Kidney (tissue), 14 donors: ENCODE measurements around the gene INPP5D. TPM values are rescaled to one million over a fixed set of nuclear protein-coding genes. Genes with fewer than 3 reads are reported as not detected.

Experiments used
- DNase-seq, 5 donors: peaks; one replicate each; pipeline ENCODE4 v3.0.0-alpha.2; 2013 to 2020
- FAIRE-seq: peaks from 2 replicates; lab custom pipeline; 2012; peaks lifted over from hg19 to GRCh38; lab: Jason Lieb, UNC
- H3K27ac ChIP-seq, 2 donors: one replicate each; pipeline ENCODE4 v1.7.0; 2013; ENCODE audit warnings: low read depth in 2 of 2, low read length in 2 of 2, inconsistent platforms in 1 of 2
- H3K27me3 ChIP-seq: one replicate; pipeline ENCODE4 v1.7.1; 2013; ENCODE audit warnings: low read length, inconsistent platforms; ENCODE audit not compliant: control insufficient read depth, insufficient read depth
- H3K36me3 ChIP-seq, 3 donors: one replicate each; pipeline versions ENCODE4 v1.7.0 to v1.7.1; 2013; ENCODE audit warnings: low read length in 3 of 3, control low read depth in 1 of 3, inconsistent platforms in 1 of 3; ENCODE audit not compliant: insufficient read depth in 3 of 3, control insufficient read depth in 2 of 3
- H3K4me1 ChIP-seq, 3 donors: one replicate each; pipeline versions ENCODE4 v1.7.0 to v1.7.1; 2013; ENCODE audit warnings: low read length in 3 of 3, inconsistent platforms in 1 of 3, low read depth in 1 of 3; ENCODE audit not compliant: control insufficient read depth in 2 of 3, insufficient read depth in 2 of 3
- H3K4me3 ChIP-seq, 3 donors: one replicate each; pipeline versions ENCODE4 v1.7.0 to v1.8.1; 2013; ENCODE audit warnings: low read length in 3 of 3, control low read depth in 1 of 3, inconsistent platforms in 1 of 3
- H3K9ac ChIP-seq, 3 donors: one replicate each; pipeline versions ENCODE4 v1.7.0 to v1.7.1; 2013; ENCODE audit warnings: low read length in 3 of 3, control low read depth in 1 of 3, inconsistent platforms in 1 of 3
- H3K9me3 ChIP-seq, 3 donors: one replicate each; pipeline versions ENCODE4 v1.7.0 to v1.7.1; 2013; ENCODE audit warnings: low read length in 3 of 3, control low read depth in 1 of 3, inconsistent platforms in 1 of 3; ENCODE audit not compliant: control insufficient read depth in 2 of 3, insufficient read depth in 1 of 3
- CTCF ChIP-seq: IDR thresholded peaks from 3 replicates; pipeline ENCODE4 v1.5.1; 2012; ENCODE audit warnings: mild to moderate bottlenecking, moderate library complexity, borderline replicate concordance; ENCODE audit not compliant: insufficient read depth; ENCODE audit errors: extremely low read depth
- intact Hi-C: fragments of 100-400 bp; cut with DNase I; formaldehyde crosslinking; loops from one replicate; pipeline ENCODE4 v1.11.1; 2022
- polyA plus RNA-seq: library from polyadenylated mRNA; stranded (reverse); fragments of 350-450 nt; fragmentation: Illumina TruSeq; extraction: RNeasy Lipid Tissue Mini Kit (QIAGEN cat#74804); gene quantifications from one replicate; pipeline ENCODE4 v1.2.3, GENCODE V29; 2014; ENCODE audit warnings: low read depth, low replicate concordance; ENCODE audit not compliant: insufficient read depth
- total RNA-seq: library from RNA; stranded (reverse); fragmentation: NEBNext Ultra II Directional; extraction: Animal tissue kit (Norgen Biotek cat#: 25700); gene quantifications from one replicate; pipeline ENCODE4 v1.2.1, GENCODE V29; 2021
- donor health status: control.
- donor health status: control.
- donor health status: control.
- donor health status: control.
- donor health status: control.
- donor health status: DM: yes; HTN: yes; CAD: no.
- donor health status: Normal renal cell carcinoma (clear cell type).

The INPP5D gene
- total and polyA plus RNA-seq, 2 donors from 2014 or later = 2.6 to 29.6 TPM

GRCh38 chr2:233162770-233163169 lies 102.6 kb downstream of the INPP5D start:
- H3K9ac ChIP-seq = no peak overlapping the region
- no peak for TF ChIP-seq CTCF
- no peak overlapping the region for H3K27ac ChIP-seq
- H3K27me3 ChIP-seq = no peaks in the 10 kb centered on the region
- intact Hi-C loops = no loop called here
- H3K4me1 ChIP-seq = peaks cover 0 to 3% (median 0%) of the 10 kb centered on the region in 3 donors
- no peaks in the 10 kb centered on the region for H3K36me3 ChIP-seq
- DNase-seq (no peak), FAIRE-seq (no peak)
- no peak overlapping the region for H3K4me3 ChIP-seq
- no peaks in the 10 kb centered on the region for H3K9me3 ChIP-seq

GRCh38 chr2:233163486-233164103 lies 103.5 kb downstream of the INPP5D start:
- DNase-seq (peak in 3 of 5 donors; percentile 17 to 71 (median 21)), FAIRE-seq (no peak)
- H3K4me1 ChIP-seq = peaks cover 0 to 3% (median 0%) of the 10 kb centered on the region in 3 donors

GRCh38 chr2:233164128-233164635 lies 104.0 kb downstream of the INPP5D start:
- DNase-seq (no peak), FAIRE-seq (no peak)
- no peak overlapping the region for H3K27ac ChIP-seq
- peaks cover 0 to 3% (median 0%) of the 10 kb centered on the region in 3 donors for H3K4me1 ChIP-seq
- TF ChIP-seq CTCF = no peak
- H3K9ac ChIP-seq = no peak overlapping the region
- intact Hi-C loops = no loop called here
- H3K36me3 ChIP-seq = no peaks in the 10 kb centered on the region
- no peaks in the 10 kb centered on the region for H3K9me3 ChIP-seq
- H3K4me3 ChIP-seq = no peak overlapping the region
- no peaks in the 10 kb centered on the region for H3K27me3 ChIP-seq

More at GRCh38 chr2:233163486-233164103, 103.5 kb downstream of the INPP5D start:
- TF ChIP-seq CTCF = no peak
- H3K9ac ChIP-seq = no peak overlapping the region
- no peaks in the 10 kb centered on the region for H3K27me3 ChIP-seq
- no peak overlapping the region for H3K27ac ChIP-seq
- intact Hi-C loops = no loop called here
- H3K36me3 ChIP-seq = no peaks in the 10 kb centered on the region
- no peak overlapping the region for H3K4me3 ChIP-seq
- H3K9me3 ChIP-seq = no peaks in the 10 kb centered on the region

- intact Hi-C loops = no loop called here
- TF ChIP-seq CTCF = no peak
- no peak overlapping the region for H3K9ac ChIP-seq
- FAIRE-seq (no peak), DNase-seq (no peak)
- no peak overlapping the region for H3K27ac ChIP-seq
- H3K27me3 ChIP-seq = no peaks in the 10 kb centered on the region
- H3K4me1 ChIP-seq = peaks cover 0 to 3% (median 0%) of the 10 kb centered on the region in 3 donors
- H3K36me3 ChIP-seq = no peaks in the 10 kb centered on the region
- no peaks in the 10 kb centered on the region for H3K9me3 ChIP-seq
- H3K4me3 ChIP-seq = no peak overlapping the region
These were observed 104.8 kb downstream of the INPP5D start for GRCh38 chr2:233164967-233165366.
